Upper lobe of left lung (tissue), 6 donors: ENCODE data around the gene ACTRT2. TPM values are rescaled to one million over a fixed set of nuclear protein-coding genes. Genes with fewer than 3 reads are reported as not detected.
A peak's percentile ranks its signal among the peaks of the same experiment; 100 is the strongest.

Experiments used
- ATAC-seq, 2 donors: fragments of 200-7000 bp; cut with Tn5 transposase; one replicate each; pipeline ENCODE4 v1.9.1; 2022; ENCODE audit warnings: mild to moderate bottlenecking in 2 of 2, moderate library complexity in 2 of 2; ENCODE audit not compliant: low FRiP score in 2 of 2
- DNase-seq, 2 donors: peaks; one replicate each; pipeline ENCODE4 v3.0.0-alpha.2; 2019 to 2020
- H3K27ac ChIP-seq, 4 donors: fragments of 200-600 bp; sonication (generic); one replicate each; pipeline ENCODE4 v1.5.1; 2016 to 2019
- H3K27me3 ChIP-seq, 4 donors: fragments of 200-600 bp; sonication (generic); one replicate each; pipeline ENCODE4 v1.5.1; 2017 to 2019
- H3K36me3 ChIP-seq, 4 donors: fragments of 200-600 bp; sonication (generic); one replicate each; pipeline ENCODE4 v1.5.1; 2016 to 2019
- H3K4me1 ChIP-seq, 4 donors: fragments of 200-600 bp; sonication (generic); one replicate each; pipeline ENCODE4 v1.5.1; 2018 to 2019
- H3K4me3 ChIP-seq, 4 donors: fragments of 200-600 bp; sonication (generic); one replicate each; pipeline ENCODE4 v1.5.1; 2017 to 2019; ENCODE audit warnings: mild to moderate bottlenecking in 2 of 4, moderate library complexity in 1 of 4
- H3K9me3 ChIP-seq, 4 donors: fragments of 200-600 bp; sonication (generic); one replicate each; pipeline ENCODE4 v1.5.1; 2018 to 2019
- CTCF ChIP-seq, 6 experiments: fragments of 450-650 bp in 4 of 6; fragments of 200-600 bp in 2 of 6; sonication (generic) in 2 of 6; IDR thresholded peaks; one replicate each; pipeline ENCODE4 v1.5.1; 2016 to 2019; ENCODE audit warnings: antibody characterized with exemption in 6 of 6
- EP300 ChIP-seq, 4 donors: sonication (generic); formaldehyde crosslinking; IDR thresholded peaks; one replicate each; pipeline ENCODE4 v1.5.1; 2017; ENCODE audit warnings: antibody characterized with exemption in 4 of 4, control low read depth in 2 of 4
- POLR2A ChIP-seq, 4 donors: fragments of 450-650 bp; IDR thresholded peaks; one replicate each; pipeline ENCODE4 v1.5.1; 2016 to 2017; ENCODE audit warnings: antibody characterized with exemption in 4 of 4, mild to moderate bottlenecking in 2 of 4
- POLR2AphosphoS5 ChIP-seq, 2 donors: sonication (generic); formaldehyde crosslinking; IDR thresholded peaks; one replicate each; pipeline ENCODE4 v1.5.1; 2017; ENCODE audit warnings: antibody characterized with exemption in 2 of 2
- WGBS, 2 donors: methylation state at CpG; one replicate each; pipeline ENCODE4 v1.1.5; 2017 to 2018; 5-methylcytosine and 5-hydroxymethylcytosine counted together
- total RNA-seq, 6 donors: library from RNA; depleted of rRNA in 4 of 6; stranded (reverse); fragments of >200 nt in 4 of 6; gene quantifications; one replicate each; pipeline versions ENCODE4 v1.1.0 to v1.2.1, GENCODE V29; 2016 to 2021
- donor health status: DM: no; HTN: no; CAD: no; lungs with moderate emphysema.
- donor health status: DM: no; HTN: yes; CAD: no; lungs with severe emphysema.

The ACTRT2 gene
- total RNA-seq, 6 donors from 2014 or later = not detected

DNA sequence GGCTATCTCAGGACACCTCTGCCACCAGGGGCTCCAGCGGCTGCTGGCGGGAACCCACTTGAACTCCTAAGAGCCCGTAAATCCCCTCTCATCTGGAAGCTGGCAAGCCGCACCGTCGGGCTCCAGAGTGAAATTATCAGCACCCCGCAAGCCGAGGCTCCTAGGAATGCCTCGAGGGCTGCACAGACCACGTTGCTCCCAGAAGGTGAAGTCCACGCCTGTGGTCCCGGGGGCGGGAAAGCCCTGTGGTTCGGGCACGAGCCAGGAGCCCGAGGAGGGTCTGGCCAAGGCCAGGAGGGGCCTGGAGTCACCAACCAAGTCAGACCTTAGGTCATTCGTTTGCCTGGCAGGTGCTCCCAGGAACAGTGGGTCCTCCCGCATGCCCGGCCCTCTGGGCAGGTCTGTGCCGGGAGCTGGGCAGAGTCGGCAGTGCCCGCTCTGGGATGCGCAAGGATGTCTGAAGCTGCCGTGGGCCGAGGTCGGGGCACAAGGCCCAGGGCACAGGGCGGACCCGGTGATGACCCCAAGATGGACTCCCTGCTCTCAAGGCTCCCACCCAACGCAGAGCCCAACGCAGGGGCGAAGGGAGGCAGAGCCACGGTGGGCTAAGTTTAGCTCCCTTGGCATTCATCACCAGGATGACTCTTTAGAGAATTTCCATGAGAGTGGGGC lies 8.9 kb downstream of the ACTRT2 start:
- no peak for TF ChIP-seq CTCF (IDR thresholded peaks at IDR 0.05)
- TF ChIP-seq POLR2A (IDR thresholded peaks at IDR 0.05) = no peak
- no peak for TF ChIP-seq EP300 (IDR thresholded peaks at IDR 0.05)
- no peak for TF ChIP-seq POLR2AphosphoS5 (IDR thresholded peaks at IDR 0.05)
- H3K4me3 ChIP-seq = no peak overlapping the region
- DNase-seq (peak in 1 of 2 donors; percentile 77), ATAC-seq (no peak)
- 84 to 87% methylated on average over 11 to 28 of the region's 32 CpGs for WGBS, 2 donors
- no peaks in the 10 kb centered on the region for H3K4me1 ChIP-seq
- H3K27ac ChIP-seq = no peak overlapping the region
- no peaks in the 10 kb centered on the region for H3K36me3 ChIP-seq
- H3K9me3 ChIP-seq = no peaks in the 10 kb centered on the region
- H3K27me3 ChIP-seq = peaks cover 0 to 10% (median 0%) of the 10 kb centered on the region in 4 donors

DNA sequence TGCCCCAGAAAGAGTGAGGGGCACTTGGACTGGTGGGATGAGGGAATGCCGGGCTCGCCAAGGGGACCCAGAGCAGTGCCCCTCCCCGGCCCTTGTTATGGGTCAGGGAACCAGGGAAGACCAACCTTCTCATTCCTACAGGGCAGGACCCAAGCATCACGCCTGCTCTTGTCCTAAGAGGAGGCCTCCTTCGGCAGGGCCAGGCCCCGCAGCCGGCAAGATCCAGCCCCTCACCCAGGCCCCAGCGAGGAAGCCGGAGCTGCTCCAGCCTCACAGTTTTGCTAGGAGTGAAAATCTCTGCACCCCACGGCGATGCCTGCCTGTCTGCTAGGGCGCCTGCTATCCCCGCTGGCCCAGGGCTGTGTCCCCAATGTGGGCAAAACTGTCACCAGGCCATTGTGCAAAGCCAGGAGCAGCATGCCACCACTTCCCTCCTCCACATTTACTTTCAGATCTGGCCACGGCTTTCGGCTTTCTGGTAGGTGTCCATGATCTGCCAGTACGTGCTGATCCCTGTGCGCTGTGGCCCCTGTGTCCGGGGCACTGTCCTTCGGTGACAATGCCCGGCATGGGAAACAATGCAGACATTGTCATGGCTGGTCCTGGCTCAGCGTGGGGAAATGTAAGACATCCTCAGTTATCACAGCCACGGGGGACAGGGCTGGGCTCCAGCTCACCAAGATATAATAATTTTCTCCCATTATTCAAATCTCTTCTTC lies 9.6 kb downstream of the ACTRT2 start:
- H3K4me3 ChIP-seq = no peak overlapping the region
- no peaks in the 10 kb centered on the region for H3K9me3 ChIP-seq
- H3K27ac ChIP-seq = no peak overlapping the region
- ATAC-seq = no peak
- peak in 1 of 2 donors; percentile 61 for DNase-seq
- H3K36me3 ChIP-seq = no peaks in the 10 kb centered on the region
- H3K4me1 ChIP-seq = no peaks in the 10 kb centered on the region
- WGBS, 2 donors = 89 to 100% methylated on average over 4 to 22 of the region's 22 CpGs
- TF ChIP-seq CTCF (IDR thresholded peaks at IDR 0.05) = no peak
- no peak for TF ChIP-seq POLR2A (IDR thresholded peaks at IDR 0.05)
- TF ChIP-seq EP300 (IDR thresholded peaks at IDR 0.05) = no peak
- no peak for TF ChIP-seq POLR2AphosphoS5 (IDR thresholded peaks at IDR 0.05)
- H3K27me3 ChIP-seq = peaks cover 0 to 10% (median 0%) of the 10 kb centered on the region in 4 donors

- peak; percentile 15 to 78 for DNase-seq
- TF ChIP-seq EP300 (IDR thresholded peaks at IDR 0.05) (no peak), POLR2AphosphoS5 (IDR thresholded peaks at IDR 0.05) (no peak), CTCF (IDR thresholded peaks at IDR 0.05) (no peak), POLR2A (IDR thresholded peaks at IDR 0.05) (no peak)
- Histone ChIP-seq H3K9me3 (no peaks in the 10 kb centered on the region), H3K4me1 (no peaks in the 10 kb centered on the region), H3K27me3 (peaks cover 0 to 10% (median 0%) of the 10 kb centered on the region in 4 donors), H3K36me3 (no peaks in the 10 kb centered on the region), H3K4me3 (no peak overlapping the region), H3K27ac (no peak overlapping the region)
- WGBS, 2 donors = 79 to 83% methylated on average over 18 to 35 of the region's 35 CpGs
- ATAC-seq = peak in 1 of 2 donors; percentile 51
Observed at GRCh38 chr1:3031401-3032221, 10.3 kb downstream of the ACTRT2 start.

DNA sequence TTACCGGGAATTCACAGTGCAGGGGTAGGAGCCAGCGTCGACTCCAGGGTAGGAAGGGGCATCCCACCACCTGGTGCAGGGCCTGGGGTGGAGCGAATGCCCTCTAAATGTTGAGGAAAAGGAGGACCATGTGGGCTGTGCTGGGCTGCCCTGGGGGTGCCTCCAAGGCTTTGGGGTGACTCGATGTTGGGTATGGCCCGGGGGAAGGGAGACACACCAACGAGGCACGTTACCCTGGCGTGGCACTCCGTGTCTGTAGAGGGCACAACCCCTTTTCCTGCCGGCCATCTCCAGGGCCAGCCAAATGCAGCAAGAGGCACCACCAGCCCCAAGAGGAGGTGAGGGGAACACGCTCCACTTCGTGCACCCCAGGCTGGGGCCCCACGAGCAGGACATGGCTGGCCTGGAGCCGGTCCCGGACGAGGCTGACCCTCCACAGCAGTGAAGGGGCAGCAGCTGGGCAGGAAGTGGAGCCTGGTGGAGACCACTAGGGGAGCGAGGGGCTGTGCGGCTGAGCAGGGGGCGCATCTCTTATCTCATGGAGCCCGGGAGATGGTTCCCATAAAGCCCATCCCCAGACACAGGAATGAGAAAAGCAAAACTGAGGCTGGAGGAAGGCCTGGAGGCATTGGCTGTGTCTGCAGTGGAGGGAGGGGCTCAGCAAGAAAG lies 11.2 kb downstream of the ACTRT2 start:
- Histone ChIP-seq H3K27ac (no peak overlapping the region), H3K27me3 (peaks cover 0 to 10% (median 0%) of the 10 kb centered on the region in 4 donors), H3K4me3 (no peak overlapping the region), H3K4me1 (no peaks in the 10 kb centered on the region), H3K36me3 (no peaks in the 10 kb centered on the region), H3K9me3 (no peaks in the 10 kb centered on the region)
- TF ChIP-seq EP300 (IDR thresholded peaks at IDR 0.05) (no peak), CTCF (IDR thresholded peaks at IDR 0.05) (no peak), POLR2AphosphoS5 (IDR thresholded peaks at IDR 0.05) (no peak)
- WGBS, 2 donors = 76 to 88% methylated on average over 16 to 21 of the region's 21 CpGs
- DNase-seq (peak in 1 of 2 donors; percentile 70), ATAC-seq (peak in 1 of 2 donors; percentile 2)
